NCI-H82 treated with DMSO at 0.1 percent for 48 hours (cell line): ENCODE data around the gene SLC8A3.

Experiments used
- DNase-seq: peaks from one replicate; lab custom pipeline; 2025; ENCODE audit not compliant: unreplicated experiment; lab: John Stamatoyannopoulos, UW

The SLC8A3 gene

DNA sequence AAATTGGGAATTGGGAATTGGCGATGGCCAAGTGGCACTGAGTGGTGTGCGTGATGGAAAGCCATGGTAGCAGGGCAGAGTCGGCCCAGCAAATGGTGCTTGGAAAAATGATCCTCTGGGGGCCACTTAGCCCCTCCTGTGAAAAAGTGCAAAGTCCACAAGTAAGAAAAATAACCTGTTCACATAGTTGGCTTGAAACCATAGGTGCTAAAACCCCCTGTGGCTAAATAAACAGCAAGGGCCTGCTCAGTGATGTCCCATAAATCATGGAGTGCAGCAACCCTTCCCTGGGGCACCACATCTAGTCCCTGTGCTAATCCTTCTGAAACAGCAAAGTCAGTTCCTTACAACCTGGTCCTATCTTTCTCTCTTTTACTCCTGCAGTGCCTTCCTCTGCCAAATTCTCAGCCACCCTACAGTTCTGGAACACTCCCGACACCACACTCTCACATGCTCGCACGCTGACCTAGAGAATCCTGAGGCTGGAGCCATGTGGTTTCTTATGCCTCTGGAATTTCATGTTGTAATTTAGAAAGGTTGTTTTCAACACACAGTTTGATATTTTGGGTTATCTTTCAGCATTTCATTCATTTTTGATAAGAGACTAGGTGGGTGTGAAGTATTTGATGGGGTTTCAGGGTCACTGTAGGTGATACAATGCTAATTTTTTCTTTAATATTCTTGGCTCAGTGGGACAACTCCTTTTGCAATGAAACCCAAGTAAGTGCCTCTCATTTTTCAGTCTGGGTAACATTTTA is 186.0 kb downstream of the SLC8A3 start:
- DNase-seq = no peak

DNA sequence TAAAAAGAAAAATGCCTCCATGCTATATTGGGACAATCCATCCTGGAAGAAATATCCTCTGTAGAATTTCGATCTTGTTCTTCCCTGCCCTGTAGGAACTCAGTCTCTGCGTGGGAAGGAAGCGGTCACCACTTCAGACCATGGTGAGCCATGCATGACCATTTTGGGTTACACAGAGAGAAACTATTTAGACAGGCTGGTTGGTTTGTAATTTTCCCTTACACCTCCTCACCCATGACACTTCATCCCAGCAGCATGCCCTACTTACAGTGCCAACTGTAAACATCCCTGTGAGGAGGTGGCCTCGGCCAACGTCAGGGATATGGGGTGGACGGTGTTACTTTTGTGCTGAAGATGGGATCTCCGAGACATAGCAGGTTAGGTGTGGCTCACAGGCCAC is 188.2 kb downstream of the SLC8A3 start:
- no peak for DNase-seq

DNA sequence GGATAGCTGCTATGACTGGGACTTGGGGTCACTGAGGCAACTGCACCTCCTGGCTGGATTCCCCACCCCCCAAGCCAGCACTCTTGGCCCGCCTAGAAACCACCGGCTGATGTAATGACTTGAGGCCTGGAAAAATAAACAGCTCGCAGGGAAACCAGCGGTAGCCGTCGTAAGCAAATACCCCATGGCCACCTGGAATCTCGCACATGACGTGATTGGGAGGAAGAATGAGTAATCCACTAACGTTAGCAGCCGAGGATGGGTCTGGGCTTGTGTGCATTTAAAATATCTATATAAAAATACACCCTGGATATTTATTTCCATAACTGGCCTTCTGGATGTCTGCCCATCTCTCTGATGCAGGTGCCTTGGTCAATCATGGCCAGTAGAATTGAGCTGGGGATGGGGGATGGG is 189.5 kb downstream of the SLC8A3 start:
- no peak for DNase-seq

DNA sequence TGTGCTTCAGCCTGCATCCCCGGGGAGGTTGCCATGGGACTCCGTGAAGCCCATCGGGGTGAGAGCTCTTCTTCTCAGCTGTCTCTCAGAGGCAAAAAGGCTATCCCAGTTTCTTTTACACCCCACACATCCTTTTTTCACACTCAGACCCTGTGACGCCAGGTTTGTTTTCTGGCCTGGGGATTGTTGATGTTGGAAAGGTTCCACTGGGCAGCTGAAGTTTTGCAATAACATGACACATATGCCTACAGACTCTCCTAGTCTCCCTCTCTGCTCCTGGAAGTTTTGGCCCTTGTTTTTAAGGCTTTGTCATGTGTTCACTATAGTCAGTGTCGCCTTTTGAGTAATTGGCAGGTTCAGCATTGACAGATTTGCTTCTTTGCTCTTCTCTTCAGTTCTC is 190.9 kb downstream of the SLC8A3 start:
- DNase-seq = no peak

GRCh38 chr14:69996216-69996615 is 192.5 kb downstream of the SLC8A3 start:
- no peak for DNase-seq
